Activated naive CD4-positive, alpha-beta T cell treated with anti-CD3 and anti-CD28 coated beads, Interleukin-2, amount 50 U/mL, for 24 hours (primary cell): ENCODE data around the gene DND1.
"Not testable (repeated sequence)": the region's sequence is repeated elsewhere in the genome, so short reads cannot be mapped to it uniquely, and the experiment has no call there.

Experiments used
- H3K27ac Mint-ChIP-seq: one replicate; pipeline ENCODE4 v1.8.0; 2021; ENCODE audit warnings: mild to moderate bottlenecking, mixed read lengths
- H3K27me3 Mint-ChIP-seq: one replicate; pipeline ENCODE4 v1.8.0; 2021; ENCODE audit warnings: mixed read lengths
- H3K36me3 Mint-ChIP-seq: one replicate; pipeline ENCODE4 v1.8.0; 2021; ENCODE audit warnings: mixed read lengths
- H3K4me1 Mint-ChIP-seq: one replicate; pipeline ENCODE4 v1.8.0; 2021; ENCODE audit warnings: mixed read lengths
- H3K4me3 Mint-ChIP-seq: one replicate; pipeline ENCODE4 v1.8.0; 2021; ENCODE audit warnings: mild to moderate bottlenecking, mixed read lengths
- H3K9me3 Mint-ChIP-seq: one replicate; pipeline ENCODE4 v1.8.0; 2021; ENCODE audit warnings: mixed read lengths

The DND1 gene

DNA sequence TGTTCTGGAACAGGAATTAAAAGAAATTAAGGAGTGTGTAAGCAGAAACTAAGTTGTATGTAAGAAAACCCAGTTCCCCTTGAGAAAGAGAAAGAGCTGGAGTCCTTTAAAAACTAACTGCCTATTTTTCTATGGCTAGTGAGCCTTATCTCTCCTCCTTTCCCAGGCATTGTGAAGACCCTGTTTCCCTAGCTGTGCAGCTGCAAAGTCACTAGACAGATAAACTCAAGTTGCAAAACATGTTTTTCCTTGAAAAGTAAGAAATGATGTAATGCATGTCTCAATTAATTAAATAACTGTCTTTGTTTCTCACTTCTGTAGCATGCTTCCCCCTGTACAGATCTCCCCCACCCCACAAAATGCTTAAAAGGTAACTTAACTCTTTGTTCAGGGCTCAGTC lies 50.3 kb downstream of the DND1 start:
- peak overlapping the region; percentile 25 for H3K27ac Mint-ChIP-seq
- H3K4me1 Mint-ChIP-seq, H3K36me3 Mint-ChIP-seq, H3K9me3 Mint-ChIP-seq, H3K4me3 Mint-ChIP-seq, H3K27me3 Mint-ChIP-seq: not testable (repeated sequence)

DNA sequence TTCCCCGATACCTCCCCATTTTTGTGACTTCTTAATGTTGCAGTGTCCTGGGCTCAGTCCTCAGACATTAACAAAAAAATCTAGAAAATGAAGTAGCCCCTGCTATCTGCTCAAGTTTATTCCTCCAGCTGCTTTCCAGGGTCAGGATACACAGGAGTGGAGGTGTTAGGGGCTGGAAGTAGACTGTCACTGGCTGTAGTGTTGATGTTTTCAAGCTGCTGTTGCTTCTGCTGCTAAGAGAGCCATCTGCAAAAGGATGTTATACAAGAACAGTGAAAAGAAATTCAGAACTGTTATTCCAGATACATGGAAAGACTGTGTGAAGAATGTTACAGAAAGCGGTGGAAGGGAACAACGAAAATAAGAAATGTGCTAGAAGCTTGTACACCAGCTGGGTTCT lies 51.1 kb downstream of the DND1 start:
- Mint-ChIP-seq H3K27me3 (peaks cover 1% of the 10 kb centered on the region), H3K4me1 (no peaks in the 10 kb centered on the region), H3K36me3 (no peaks in the 10 kb centered on the region), H3K4me3 (no peak overlapping the region), H3K27ac (no peak overlapping the region), H3K9me3 (no peaks in the 10 kb centered on the region)
